Upper lobe of left lung (tissue), 6 donors: ENCODE results near the gene CHST11. TPM values are rescaled to one million over a fixed set of nuclear protein-coding genes. Genes with fewer than 3 reads are reported as not detected.
A peak's percentile ranks its signal among the peaks of the same experiment; 100 is the strongest.

ENCODE experiments used
- ATAC-seq, 2 donors: fragments of 200-7000 bp; cut with Tn5 transposase; one replicate each; pipeline ENCODE4 v1.9.1; 2022; ENCODE audit warnings: mild to moderate bottlenecking in 2 of 2, moderate library complexity in 2 of 2; ENCODE audit not compliant: low FRiP score in 2 of 2
- DNase-seq, 2 donors: peaks; one replicate each; pipeline ENCODE4 v3.0.0-alpha.2; 2019 to 2020
- H3K27ac ChIP-seq, 4 donors: fragments of 200-600 bp; sonication (generic); one replicate each; pipeline ENCODE4 v1.5.1; 2016 to 2019
- H3K27me3 ChIP-seq, 4 donors: fragments of 200-600 bp; sonication (generic); one replicate each; pipeline ENCODE4 v1.5.1; 2017 to 2019
- H3K36me3 ChIP-seq, 4 donors: fragments of 200-600 bp; sonication (generic); one replicate each; pipeline ENCODE4 v1.5.1; 2016 to 2019
- H3K4me1 ChIP-seq, 4 donors: fragments of 200-600 bp; sonication (generic); one replicate each; pipeline ENCODE4 v1.5.1; 2018 to 2019
- H3K4me3 ChIP-seq, 4 donors: fragments of 200-600 bp; sonication (generic); one replicate each; pipeline ENCODE4 v1.5.1; 2017 to 2019; ENCODE audit warnings: mild to moderate bottlenecking in 2 of 4, moderate library complexity in 1 of 4
- H3K9me3 ChIP-seq, 4 donors: fragments of 200-600 bp; sonication (generic); one replicate each; pipeline ENCODE4 v1.5.1; 2018 to 2019
- CTCF ChIP-seq, 6 experiments: fragments of 450-650 bp in 4 of 6; fragments of 200-600 bp in 2 of 6; sonication (generic) in 2 of 6; IDR thresholded peaks; one replicate each; pipeline ENCODE4 v1.5.1; 2016 to 2019; ENCODE audit warnings: antibody characterized with exemption in 6 of 6
- EP300 ChIP-seq, 4 donors: sonication (generic); formaldehyde crosslinking; IDR thresholded peaks; one replicate each; pipeline ENCODE4 v1.5.1; 2017; ENCODE audit warnings: antibody characterized with exemption in 4 of 4, control low read depth in 2 of 4
- POLR2A ChIP-seq, 4 donors: fragments of 450-650 bp; IDR thresholded peaks; one replicate each; pipeline ENCODE4 v1.5.1; 2016 to 2017; ENCODE audit warnings: antibody characterized with exemption in 4 of 4, mild to moderate bottlenecking in 2 of 4
- POLR2AphosphoS5 ChIP-seq, 2 donors: sonication (generic); formaldehyde crosslinking; IDR thresholded peaks; one replicate each; pipeline ENCODE4 v1.5.1; 2017; ENCODE audit warnings: antibody characterized with exemption in 2 of 2
- WGBS, 2 donors: methylation state at CpG; one replicate each; pipeline ENCODE4 v1.1.5; 2017 to 2018; 5-methylcytosine and 5-hydroxymethylcytosine counted together
- total RNA-seq, 6 donors: library from RNA; depleted of rRNA in 4 of 6; stranded (reverse); fragments of >200 nt in 4 of 6; gene quantifications; one replicate each; pipeline versions ENCODE4 v1.1.0 to v1.2.1, GENCODE V29; 2016 to 2021
- donor health status: DM: no; HTN: no; CAD: no; lungs with moderate emphysema.
- donor health status: DM: no; HTN: yes; CAD: no; lungs with severe emphysema.

CHST11 gene
- total RNA-seq, 6 donors from 2014 or later, result 40.4 to 234 (median 58.4) TPM

GRCh38 chr12:104460973-104461698 lies 4.4 kb downstream of the CHST11 start:
- no peak for ATAC-seq

GRCh38 chr12:104462325-104462724 lies 5.6 kb downstream of the CHST11 start:
- DNase-seq (no peak), ATAC-seq (no peak)
- H3K9me3 ChIP-seq, result no peaks in the 10 kb centered on the region
- peak overlapping the region; percentile 41 to 77 (median 72) for H3K27ac ChIP-seq
- H3K4me1 ChIP-seq, result peaks cover 59 to 83% (median 74%) of the 10 kb centered on the region in 4 donors
- TF ChIP-seq POLR2AphosphoS5 (IDR thresholded peaks at IDR 0.05), result no peak
- no peak for TF ChIP-seq POLR2A (IDR thresholded peaks at IDR 0.05)
- TF ChIP-seq CTCF (IDR thresholded peaks at IDR 0.05), result no peak
- TF ChIP-seq EP300 (IDR thresholded peaks at IDR 0.05), result no peak
- no peak overlapping the region for H3K4me3 ChIP-seq
- no peaks in the 10 kb centered on the region for H3K36me3 ChIP-seq
- WGBS, 2 donors, result 57 to 68% methylated on average over 1 of the region's 1 CpG
- H3K27me3 ChIP-seq, result no peaks in the 10 kb centered on the region

More at GRCh38 chr12:104460973-104461698, 4.4 kb downstream of the CHST11 start:
- Histone ChIP-seq H3K27ac (peak overlapping the region in 3 of 4 donors; percentile 49 to 96 (median 87)), H3K4me1 (peaks cover 58 to 76% (median 69%) of the 10 kb centered on the region in 4 donors), H3K27me3 (no peaks in the 10 kb centered on the region), H3K9me3 (no peaks in the 10 kb centered on the region), H3K36me3 (no peaks in the 10 kb centered on the region), H3K4me3 (peak overlapping the region in 1 of 4 donors; percentile 9)
- TF ChIP-seq POLR2AphosphoS5 (IDR thresholded peaks at IDR 0.05) (no peak), CTCF (IDR thresholded peaks at IDR 0.05) (no peak), POLR2A (IDR thresholded peaks at IDR 0.05) (no peak), EP300 (IDR thresholded peaks at IDR 0.05) (no peak)
- no peak for DNase-seq
- 44 to 60% methylated on average over 5 of the region's 5 CpGs for WGBS, 2 donors

DNA sequence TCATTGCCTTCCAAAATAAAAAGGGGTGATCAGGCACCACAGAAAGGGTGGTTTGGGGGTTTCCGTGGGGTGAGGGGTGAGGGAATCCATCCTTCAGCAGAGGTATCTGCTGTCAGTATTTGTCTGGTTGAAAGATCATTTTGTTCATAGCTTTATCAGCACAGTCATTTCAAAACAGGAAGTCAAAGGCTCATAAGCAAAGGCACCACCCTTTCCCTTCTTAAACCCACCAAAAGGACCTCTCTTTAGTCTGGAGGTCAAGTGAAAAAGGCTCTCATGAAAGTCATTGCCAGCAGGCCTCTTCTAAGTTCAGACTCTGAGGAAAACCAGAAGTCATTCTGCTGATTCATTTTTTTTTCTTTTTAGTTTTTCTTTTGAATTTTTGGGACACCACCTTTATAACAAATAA lies 6.2 kb downstream of the CHST11 start:
- 55 to 56% methylated on average over 1 of the region's 1 CpG for whole genome bisulfite sequencing, 2 donors
- peaks cover 61 to 89% (median 74%) of the 10 kb centered on the region in 4 donors for H3K4me1 ChIP-seq

DNA sequence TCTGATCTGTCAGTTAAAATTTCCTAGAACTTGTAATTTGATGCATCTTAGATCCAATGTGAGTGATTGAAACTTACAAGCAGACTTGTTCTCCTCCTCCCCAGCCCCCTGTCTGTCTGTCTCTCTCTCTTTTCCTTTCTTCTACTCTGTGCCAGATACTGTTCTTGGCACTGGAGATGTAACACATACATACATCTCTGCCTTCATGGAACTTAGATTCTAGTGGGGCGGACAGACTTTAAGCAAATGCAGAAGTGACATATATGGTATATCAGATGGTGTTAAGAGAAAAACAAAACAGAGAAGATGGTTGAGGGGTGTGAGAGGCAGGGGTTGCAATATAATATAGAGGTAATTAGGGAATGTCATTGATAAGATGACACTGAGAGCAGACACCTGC lies 6.6 kb downstream of the CHST11 start:
- DNase-seq, result no peak

More for the DNA sequence above, 6.2 kb downstream of the CHST11 start:
- no peaks in the 10 kb centered on the region for H3K36me3 ChIP-seq
- H3K27me3 ChIP-seq, result no peaks in the 10 kb centered on the region
- peak overlapping the region; percentile 41 to 77 (median 72) for H3K27ac ChIP-seq
- ATAC-seq, result peak in 1 of 2 donors; percentile 38
- DNase-seq, result no peak
- no peak overlapping the region for H3K4me3 ChIP-seq
- TF ChIP-seq POLR2AphosphoS5 (IDR thresholded peaks at IDR 0.05) (no peak), POLR2A (IDR thresholded peaks at IDR 0.05) (peak in 1 of 4 donors; percentile 37)
- H3K9me3 ChIP-seq, result no peaks in the 10 kb centered on the region

More for the DNA sequence above, 6.6 kb downstream of the CHST11 start:
- Histone ChIP-seq H3K4me1 (peaks cover 61 to 91% (median 74%) of the 10 kb centered on the region in 4 donors), H3K36me3 (no peaks in the 10 kb centered on the region), H3K4me3 (no peak overlapping the region), H3K27ac (peak overlapping the region; percentile 41 to 77 (median 72)), H3K27me3 (no peaks in the 10 kb centered on the region), H3K9me3 (no peaks in the 10 kb centered on the region)
- no peak for ATAC-seq
- 77 to 79% methylated on average over 1 of the region's 1 CpG for WGBS, 2 donors
- TF ChIP-seq EP300 (IDR thresholded peaks at IDR 0.05), result no peak
- TF ChIP-seq POLR2A (IDR thresholded peaks at IDR 0.05), result no peak
- no peak for TF ChIP-seq POLR2AphosphoS5 (IDR thresholded peaks at IDR 0.05)
- TF ChIP-seq CTCF (IDR thresholded peaks at IDR 0.05), result no peak
